Activated CD8-positive, alpha-beta memory T cell treated with anti-CD3 and anti-CD28 coated beads, Interleukin-2, amount 10 ng/mL, durations not matched to agents 7 days and 5 days (primary cell): ENCODE measurements around the gene ANO4. TPM values are rescaled to one million over a fixed set of nuclear protein-coding genes. Genes with fewer than 3 reads are reported as not detected.

Experiments used
- ATAC-seq: fragments of 150-1000 bp; cut with Tn5 transposase; one replicate; pipeline ENCODE4 v1.10.0; 2021; ENCODE audit warnings: moderate library complexity
- CTCF ChIA-PET: fragments of 350-600 bp; sonication (Branson Sonifier 250); formaldehyde crosslinking; loops from one replicate; lab custom pipeline; 2021; ENCODE audit warnings: antibody characterized with exemption; lab: Charles Lee
- DNase-seq: peaks from one replicate; pipeline ENCODE4 v3.0.0-alpha.2; 2020
- H3K27ac Mint-ChIP-seq: one replicate; pipeline ENCODE4 v1.8.0; 2021; ENCODE audit warnings: mild to moderate bottlenecking, mixed read lengths
- H3K27me3 Mint-ChIP-seq: one replicate; pipeline ENCODE4 v1.8.0; 2021; ENCODE audit warnings: mixed read lengths
- H3K36me3 Mint-ChIP-seq: one replicate; pipeline ENCODE4 v1.8.0; 2021; ENCODE audit warnings: mild to moderate bottlenecking, mixed read lengths
- H3K4me1 Mint-ChIP-seq: one replicate; pipeline ENCODE4 v1.8.0; 2021; ENCODE audit warnings: mixed read lengths
- H3K4me3 Mint-ChIP-seq: one replicate; pipeline ENCODE4 v1.8.0; 2021; ENCODE audit warnings: mild to moderate bottlenecking, moderate library complexity, mixed read lengths
- H3K9me3 Mint-ChIP-seq: one replicate; pipeline ENCODE4 v1.8.0; 2022; ENCODE audit warnings: low read depth, mixed read lengths
- total RNA-seq, 2 experiments: library from RNA; stranded (reverse); gene quantifications; one replicate each; pipeline ENCODE4 v1.2.3, GENCODE V29; 2021

ANO4 gene
- total RNA-seq, 2 experiments from 2014 or later: not detected

- no peaks in the 10 kb centered on the region for H3K4me1 Mint-ChIP-seq
These were observed 73.2 kb downstream of the ANO4 start for GRCh38 chr12:100867639-100868393.

DNA sequence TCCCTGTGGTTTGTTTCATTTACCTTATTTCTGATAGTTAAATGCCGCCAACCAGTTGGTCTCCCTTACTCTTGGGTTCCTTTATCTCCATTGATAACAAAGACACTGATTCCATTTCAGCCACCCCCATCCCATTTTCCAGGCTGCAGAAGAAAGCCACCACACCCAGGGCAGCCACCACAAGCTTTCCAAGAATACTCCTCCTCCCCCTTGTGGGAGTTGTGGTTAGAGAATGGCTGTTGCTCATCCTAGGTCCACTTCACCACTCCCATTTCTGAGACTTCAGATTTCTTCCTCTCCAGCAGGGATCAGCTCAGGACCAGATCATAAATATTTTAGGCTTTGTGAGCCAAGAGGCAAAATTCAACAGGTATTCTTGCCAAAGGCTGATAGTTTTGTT lies 73.9 kb downstream of the ANO4 start:
- Mint-ChIP-seq H3K9me3 (no peaks in the 10 kb centered on the region), H3K36me3 (no peaks in the 10 kb centered on the region), H3K27me3 (no peaks in the 10 kb centered on the region), H3K4me3 (no peak overlapping the region), H3K27ac (no peak overlapping the region), H3K4me1 (no peaks in the 10 kb centered on the region)
- DNase-seq (no peak), ATAC-seq (no peak)
- CTCF ChIA-PET: no interaction called here

More at GRCh38 chr12:100867639-100868393, 73.2 kb downstream of the ANO4 start:
- no peak overlapping the region for H3K27ac Mint-ChIP-seq
- CTCF ChIA-PET: no interaction called here
- no peaks in the 10 kb centered on the region for H3K27me3 Mint-ChIP-seq
- no peak for ATAC-seq
- no peaks in the 10 kb centered on the region for H3K36me3 Mint-ChIP-seq
- no peaks in the 10 kb centered on the region for H3K9me3 Mint-ChIP-seq
- H3K4me3 Mint-ChIP-seq: no peak overlapping the region
- DNase-seq: no peak

- CTCF ChIA-PET: no interaction called here
- peaks cover 5% of the 10 kb centered on the region for H3K9me3 Mint-ChIP-seq
- DNase-seq (no peak), ATAC-seq (no peak)
- H3K36me3 Mint-ChIP-seq: no peaks in the 10 kb centered on the region
- no peak overlapping the region for H3K27ac Mint-ChIP-seq
- no peak overlapping the region for H3K4me3 Mint-ChIP-seq
- H3K27me3 Mint-ChIP-seq: no peaks in the 10 kb centered on the region
- H3K4me1 Mint-ChIP-seq: no peaks in the 10 kb centered on the region
These were observed 76.7 kb downstream of the ANO4 start for GRCh38 chr12:100871195-100871734.

GRCh38 chr12:100875156-100875555 lies 80.6 kb downstream of the ANO4 start:
- no peak overlapping the region for H3K27ac Mint-ChIP-seq
- CTCF ChIA-PET: no interaction called here
- H3K36me3 Mint-ChIP-seq: no peaks in the 10 kb centered on the region
- no peaks in the 10 kb centered on the region for H3K27me3 Mint-ChIP-seq
- peaks cover 5% of the 10 kb centered on the region for H3K9me3 Mint-ChIP-seq
- ATAC-seq (no peak), DNase-seq (no peak)
- no peak overlapping the region for H3K4me3 Mint-ChIP-seq
- H3K4me1 Mint-ChIP-seq: no peaks in the 10 kb centered on the region

DNA sequence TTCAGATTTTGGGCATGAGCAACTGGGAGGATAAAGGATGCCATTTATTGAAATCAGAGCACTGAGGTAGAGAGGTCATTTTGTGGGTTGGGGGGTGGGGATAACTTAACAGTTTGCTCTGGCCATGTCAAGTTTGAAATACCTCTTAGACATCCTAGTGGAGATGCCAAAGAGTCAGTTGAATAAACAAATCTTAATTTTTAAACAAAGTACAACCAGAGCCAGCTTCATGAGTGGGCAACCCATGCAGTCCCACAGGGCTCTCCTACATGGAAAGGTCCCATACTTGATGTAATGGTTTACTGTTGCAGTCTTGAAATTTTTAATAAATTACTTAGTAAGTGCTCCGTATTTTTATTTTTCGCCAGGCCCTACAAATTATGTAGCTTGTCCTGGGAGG lies 81.2 kb downstream of the ANO4 start:
- ATAC-seq (no peak), DNase-seq (no peak)
- CTCF ChIA-PET: no interaction called here
- Mint-ChIP-seq H3K27me3 (no peaks in the 10 kb centered on the region), H3K4me3 (no peak overlapping the region), H3K36me3 (no peaks in the 10 kb centered on the region), H3K27ac (no peak overlapping the region), H3K9me3 (peaks cover 5% of the 10 kb centered on the region), H3K4me1 (no peaks in the 10 kb centered on the region)

- no peak for DNase-seq
- Mint-ChIP-seq H3K9me3 (peaks cover 5% of the 10 kb centered on the region), H3K27ac (no peak overlapping the region), H3K27me3 (no peaks in the 10 kb centered on the region), H3K4me3 (no peak overlapping the region), H3K4me1 (no peaks in the 10 kb centered on the region), H3K36me3 (no peaks in the 10 kb centered on the region)
- no peak for ATAC-seq
- CTCF ChIA-PET: no interaction called here
These were observed 83.2 kb downstream of the ANO4 start for GRCh38 chr12:100877776-100878175.

- Mint-ChIP-seq H3K4me3 (no peak overlapping the region), H3K9me3 (peaks cover 4% of the 10 kb centered on the region), H3K27ac (no peak overlapping the region), H3K4me1 (no peaks in the 10 kb centered on the region), H3K36me3 (no peaks in the 10 kb centered on the region), H3K27me3 (no peaks in the 10 kb centered on the region)
- CTCF ChIA-PET: no interaction called here
- ATAC-seq (no peak), DNase-seq (no peak)
These were observed 100.6 kb downstream of the ANO4 start for GRCh38 chr12:100895192-100895591.

- no peaks in the 10 kb centered on the region for H3K27me3 Mint-ChIP-seq
- H3K36me3 Mint-ChIP-seq: no peaks in the 10 kb centered on the region
- no peaks in the 10 kb centered on the region for H3K4me1 Mint-ChIP-seq
- DNase-seq (no peak), ATAC-seq (no peak)
- CTCF ChIA-PET: no interaction called here
- peaks cover 4% of the 10 kb centered on the region for H3K9me3 Mint-ChIP-seq
- H3K4me3 Mint-ChIP-seq: no peak overlapping the region
- no peak overlapping the region for H3K27ac Mint-ChIP-seq
These were observed 101.6 kb downstream of the ANO4 start for GRCh38 chr12:100896192-100896591.

DNA sequence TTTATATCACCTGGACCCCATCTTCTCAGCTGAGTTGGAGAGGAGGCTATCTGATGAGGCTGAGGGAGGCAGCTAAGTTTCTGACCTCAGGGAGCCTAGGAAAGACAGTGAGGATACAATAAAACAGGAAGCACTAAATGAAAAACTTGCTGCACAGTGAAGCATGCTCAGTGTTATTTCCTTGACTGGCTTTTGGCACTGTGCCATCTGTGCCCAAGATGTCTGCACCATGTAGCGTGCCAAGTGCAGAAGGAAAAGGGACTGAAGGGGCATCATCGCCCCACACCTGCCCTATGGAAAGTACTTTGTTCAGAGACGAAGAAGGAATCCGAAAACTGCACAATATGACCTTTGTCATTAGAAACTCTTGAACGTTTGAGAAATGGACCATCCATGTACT lies 102.7 kb downstream of the ANO4 start:
- Mint-ChIP-seq H3K36me3 (no peaks in the 10 kb centered on the region), H3K27ac (no peak overlapping the region), H3K9me3 (peaks cover 4% of the 10 kb centered on the region), H3K27me3 (no peaks in the 10 kb centered on the region), H3K4me1 (no peaks in the 10 kb centered on the region), H3K4me3 (no peak overlapping the region)
- ATAC-seq (no peak), DNase-seq (no peak)
- CTCF ChIA-PET: no interaction called here

GRCh38 chr12:100899301-100899700 lies 104.7 kb downstream of the ANO4 start:
- no peak for ATAC-seq
- no peak for DNase-seq
- CTCF ChIA-PET: no interaction called here
- H3K4me1 Mint-ChIP-seq: no peaks in the 10 kb centered on the region
- H3K9me3 Mint-ChIP-seq: peaks cover 2% of the 10 kb centered on the region
- no peaks in the 10 kb centered on the region for H3K27me3 Mint-ChIP-seq
- H3K27ac Mint-ChIP-seq: no peak overlapping the region
- H3K4me3 Mint-ChIP-seq: no peak overlapping the region
- H3K36me3 Mint-ChIP-seq: no peaks in the 10 kb centered on the region

- H3K36me3 Mint-ChIP-seq: no peaks in the 10 kb centered on the region
- DNase-seq: no peak
- no peak overlapping the region for H3K4me3 Mint-ChIP-seq
- no peaks in the 10 kb centered on the region for H3K4me1 Mint-ChIP-seq
- CTCF ChIA-PET: no interaction called here
- no peaks in the 10 kb centered on the region for H3K27me3 Mint-ChIP-seq
- no peaks in the 10 kb centered on the region for H3K9me3 Mint-ChIP-seq
- no peak for ATAC-seq
- H3K27ac Mint-ChIP-seq: no peak overlapping the region
These were observed 106.2 kb downstream of the ANO4 start for GRCh38 chr12:100900808-100901207.

GRCh38 chr12:100901266-100901665 lies 106.7 kb downstream of the ANO4 start:
- no peak overlapping the region for H3K4me3 Mint-ChIP-seq
- DNase-seq: no peak
- H3K27me3 Mint-ChIP-seq: no peaks in the 10 kb centered on the region
- CTCF ChIA-PET: no interaction called here
- no peak for ATAC-seq
- no peaks in the 10 kb centered on the region for H3K4me1 Mint-ChIP-seq
- H3K27ac Mint-ChIP-seq: no peak overlapping the region
- no peaks in the 10 kb centered on the region for H3K9me3 Mint-ChIP-seq
- no peaks in the 10 kb centered on the region for H3K36me3 Mint-ChIP-seq

- H3K27me3 Mint-ChIP-seq: no peaks in the 10 kb centered on the region
- CTCF ChIA-PET: no interaction called here
- H3K9me3 Mint-ChIP-seq: no peaks in the 10 kb centered on the region
- no peak overlapping the region for H3K4me3 Mint-ChIP-seq
- no peaks in the 10 kb centered on the region for H3K4me1 Mint-ChIP-seq
- H3K36me3 Mint-ChIP-seq: no peaks in the 10 kb centered on the region
- ATAC-seq: no peak
- no peak for DNase-seq
- H3K27ac Mint-ChIP-seq: no peak overlapping the region
These were observed 109.7 kb downstream of the ANO4 start for GRCh38 chr12:100904270-100904669.

DNA sequence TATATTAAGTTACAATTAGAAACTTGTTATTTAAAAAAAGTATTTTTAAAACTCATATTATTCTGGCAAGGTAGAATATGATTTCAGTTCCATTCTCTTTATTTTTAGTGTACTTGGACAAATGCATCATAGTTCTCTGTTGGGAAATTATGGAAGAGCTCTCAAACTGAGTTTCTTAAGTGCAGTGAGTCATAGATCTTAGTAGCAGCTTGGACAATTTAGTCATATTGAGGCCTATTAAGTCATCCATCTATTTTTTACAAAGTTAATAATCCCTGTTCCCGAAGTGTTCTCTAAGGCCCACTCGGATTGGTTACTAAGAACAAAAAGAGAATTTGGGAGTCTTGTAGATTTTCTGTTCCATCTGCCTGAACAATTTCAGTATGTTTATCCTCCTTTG lies 113.9 kb downstream of the ANO4 start:
- Mint-ChIP-seq H3K4me3 (no peak overlapping the region), H3K4me1 (no peaks in the 10 kb centered on the region), H3K9me3 (no peaks in the 10 kb centered on the region), H3K36me3 (no peaks in the 10 kb centered on the region), H3K27me3 (no peaks in the 10 kb centered on the region), H3K27ac (no peak overlapping the region)
- ATAC-seq (no peak), DNase-seq (no peak)
- CTCF ChIA-PET: interaction anchor here (1.3 kb wide), 1 partner anchor 10 kb away, joined by 3 read pairs; no protein-coding TSS in a partner anchor
